Small intestine (tissue), 7 donors: ENCODE measurements around the gene ALDH1A1. TPM values are rescaled to one million over a fixed set of nuclear protein-coding genes. Genes with fewer than 3 reads are reported as not detected.

ENCODE experiments used
- DNase-seq, 2 donors: peaks; one replicate each; pipeline versions ENCODE4 v3.0.0 to v3.0.0-alpha.2; 2013
- FAIRE-seq: peaks from 2 replicates; lab custom pipeline; 2012; peaks lifted over from hg19 to GRCh38; lab: Jason Lieb, UNC
- H3K27ac ChIP-seq, 3 donors: one replicate each; pipeline ENCODE4 v1.5.1; 2013; ENCODE audit warnings: low read length in 2 of 3, mild to moderate bottlenecking in 2 of 3, control low read depth in 1 of 3, inconsistent platforms in 1 of 3, low read depth in 1 of 3, moderate library complexity in 1 of 3
- H3K27me3 ChIP-seq, 3 donors: one replicate each; pipeline ENCODE4 v1.6.1; 2013; ENCODE audit warnings: low read length in 3 of 3, inconsistent platforms in 1 of 3; ENCODE audit not compliant: control insufficient read depth in 3 of 3, insufficient read depth in 3 of 3
- H3K36me3 ChIP-seq, 3 donors: one replicate each; pipeline ENCODE4 v1.6.1; 2013; ENCODE audit warnings: low read length in 3 of 3, inconsistent platforms in 1 of 3, low read depth in 1 of 3, mild to moderate bottlenecking in 1 of 3, moderate library complexity in 1 of 3; ENCODE audit not compliant: control insufficient read depth in 3 of 3, insufficient read depth in 2 of 3
- H3K4me1 ChIP-seq, 3 donors: one replicate each; pipeline ENCODE4 v1.6.1; 2013; ENCODE audit warnings: low read length in 2 of 3, inconsistent platforms in 1 of 3, low read depth in 1 of 3, mild to moderate bottlenecking in 1 of 3, moderate library complexity in 1 of 3; ENCODE audit not compliant: control insufficient read depth in 3 of 3, insufficient read depth in 2 of 3
- H3K4me3 ChIP-seq, 3 donors: one replicate each; pipeline ENCODE4 v1.5.1; 2013; ENCODE audit warnings: low read length in 3 of 3, control low read depth in 1 of 3, inconsistent platforms in 1 of 3, low read depth in 1 of 3, mild to moderate bottlenecking in 1 of 3, moderate library complexity in 1 of 3
- H3K9me3 ChIP-seq, 2 donors: one replicate each; pipeline ENCODE4 v1.6.1; 2013; ENCODE audit warnings: low read depth in 1 of 2, low read length in 1 of 2; ENCODE audit not compliant: control insufficient read depth in 2 of 2, insufficient read depth in 1 of 2
- WGBS, 3 donors: extraction: QIAGEN DNeasy Blood & Tissue Kit; methylation state at CpG; one replicate each; pipeline ENCODE4 v1.1.7; 2013; 5-methylcytosine and 5-hydroxymethylcytosine counted together
- polyA plus RNA-seq, 4 donors: library from polyadenylated mRNA; stranded (reverse) in 3 of 4; unstranded in 1 of 4; fragments of 200-250 nt in 3 of 4; fragments of 120-200 nt in 1 of 4; gene quantifications; one replicate each; pipeline versions ENCODE4 v1.2.1 to v1.2.3, GENCODE V29; 2013
- donor health status: healthy with polysubstance abuse.
- donor health status: control.
- donor health status: control.
- donor health status: Bipolar disorder and iron deficiency.
- donor health status: healthy.

ALDH1A1 gene
- polyA plus RNA-seq, 4 donors, result 181 to 828 (median 255) TPM

GRCh38 chr9:72855321-72855720 lies 97.5 kb downstream of the ALDH1A1 start:
- Histone ChIP-seq H3K27ac (no peak overlapping the region), H3K4me3 (no peak overlapping the region), H3K27me3 (no peaks in the 10 kb centered on the region), H3K36me3 (no peaks in the 10 kb centered on the region), H3K9me3 (no peaks in the 10 kb centered on the region), H3K4me1 (peaks cover 4 to 16% (median 9%) of the 10 kb centered on the region in 3 donors)
- 95 to 100% (median 100%) methylated on average over 1 of the region's 1 CpG for WGBS, 3 donors
- no peak for FAIRE-seq
- no peak for DNase-seq

Other genes starting within 250 kb of the ALDH1A1 start
- 10 to 100 TPM; 19.0 to 84.1 (median 38.1) TPM for gene ANXA1, start 198.8 kb upstream of the ALDH1A1 start, polyA plus RNA-seq